ENCODE measurements around the gene BARX2.
"Not testable (repeated sequence)": the region's sequence is repeated elsewhere in the genome, so short reads cannot be mapped to it uniquely, and the experiment has no call there.

BARX2 gene, protein sequence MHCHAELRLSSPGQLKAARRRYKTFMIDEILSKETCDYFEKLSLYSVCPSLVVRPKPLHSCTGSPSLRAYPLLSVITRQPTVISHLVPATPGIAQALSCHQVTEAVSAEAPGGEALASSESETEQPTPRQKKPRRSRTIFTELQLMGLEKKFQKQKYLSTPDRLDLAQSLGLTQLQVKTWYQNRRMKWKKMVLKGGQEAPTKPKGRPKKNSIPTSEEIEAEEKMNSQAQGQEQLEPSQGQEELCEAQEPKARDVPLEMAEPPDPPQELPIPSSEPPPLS

DNA sequence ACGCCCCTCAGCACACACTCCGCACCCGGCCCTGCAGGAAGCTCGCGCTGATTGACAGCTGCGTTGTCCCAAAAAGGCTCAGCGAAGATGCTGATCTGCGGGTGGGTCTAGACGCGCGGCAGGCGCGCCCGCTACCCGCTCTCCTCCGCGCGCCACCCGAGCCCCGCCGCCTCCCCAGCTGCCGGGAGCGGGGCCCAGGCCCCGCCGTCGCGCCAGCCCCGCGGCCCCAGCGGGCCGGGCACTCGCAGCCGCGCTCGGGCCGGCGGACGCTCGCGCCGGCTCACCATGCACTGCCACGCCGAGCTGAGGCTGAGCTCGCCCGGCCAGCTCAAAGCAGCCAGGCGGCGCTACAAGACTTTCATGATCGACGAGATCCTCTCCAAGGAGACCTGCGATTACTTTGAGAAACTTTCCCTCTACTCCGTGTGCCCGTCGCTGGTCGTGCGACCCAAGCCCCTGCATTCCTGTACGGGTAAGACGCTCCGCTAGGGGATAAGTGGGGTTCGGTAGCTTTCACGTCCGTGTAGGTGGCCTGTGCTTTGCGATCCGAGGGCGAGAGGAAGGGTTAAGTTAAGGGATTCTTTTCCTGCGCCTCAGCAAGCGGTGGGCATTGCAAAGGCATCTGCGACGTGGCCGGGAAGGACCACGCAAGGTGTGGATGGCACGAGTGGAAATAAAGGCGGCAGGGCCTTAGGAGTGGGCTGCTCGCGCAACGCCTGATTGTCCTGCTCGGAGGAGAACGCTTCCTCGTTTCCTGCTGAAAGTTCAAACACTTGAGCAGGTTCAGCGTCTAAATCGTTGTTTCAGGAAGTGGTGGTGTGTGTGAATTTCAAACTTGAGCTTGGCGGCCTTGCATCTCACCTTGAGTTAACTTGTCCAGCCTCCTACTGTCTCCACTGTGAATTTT lies at the start of gene BARX2:
Gene BARX2, plus strand, starts transcription at position 98 of the 907 bp plus-strand sequence. Its CDS starts 188 bp downstream, at position 286.
- no peak for DNase-seq

DNA sequence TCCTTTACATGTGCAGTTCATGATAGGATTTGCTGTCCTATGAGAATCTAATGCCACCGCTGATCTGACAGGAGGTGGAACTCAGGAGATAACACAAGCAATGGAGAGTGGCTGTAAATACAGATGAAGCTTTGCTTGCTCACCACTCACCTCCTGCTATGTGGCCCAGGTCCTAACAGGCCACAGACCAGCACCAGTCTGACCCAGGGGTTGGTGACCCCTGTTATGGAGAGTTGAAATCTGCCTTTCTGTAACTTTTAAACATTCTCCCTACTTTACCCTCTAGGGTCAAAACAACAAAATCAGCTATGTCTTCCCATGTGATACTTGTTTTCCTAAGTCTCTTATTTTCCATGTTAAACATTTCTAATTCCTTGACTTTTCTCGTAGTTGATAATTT lies 48.7 kb upstream of the BARX2 start:
- no peak for DNase-seq

DNA sequence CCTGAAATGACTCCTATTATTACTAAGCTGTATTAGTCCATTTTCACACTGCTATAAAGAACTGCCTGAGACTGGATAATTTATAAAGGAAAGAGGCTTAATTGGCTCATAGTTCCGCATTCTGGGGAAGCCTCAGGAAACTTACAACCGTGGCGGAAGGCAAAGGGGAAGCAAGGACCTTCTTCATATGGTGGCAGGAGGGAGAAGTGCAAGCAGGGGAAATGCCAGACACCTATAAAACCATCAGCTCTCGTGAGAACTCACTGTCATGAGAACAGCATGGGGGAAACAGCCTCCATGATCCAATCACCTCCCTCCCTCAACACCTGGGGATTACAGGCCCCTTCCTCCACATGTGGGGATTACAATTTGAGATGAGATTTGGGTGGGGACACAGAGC lies 47.9 kb upstream of the BARX2 start:
- DNase-seq: not testable (repeated sequence)

DNA sequence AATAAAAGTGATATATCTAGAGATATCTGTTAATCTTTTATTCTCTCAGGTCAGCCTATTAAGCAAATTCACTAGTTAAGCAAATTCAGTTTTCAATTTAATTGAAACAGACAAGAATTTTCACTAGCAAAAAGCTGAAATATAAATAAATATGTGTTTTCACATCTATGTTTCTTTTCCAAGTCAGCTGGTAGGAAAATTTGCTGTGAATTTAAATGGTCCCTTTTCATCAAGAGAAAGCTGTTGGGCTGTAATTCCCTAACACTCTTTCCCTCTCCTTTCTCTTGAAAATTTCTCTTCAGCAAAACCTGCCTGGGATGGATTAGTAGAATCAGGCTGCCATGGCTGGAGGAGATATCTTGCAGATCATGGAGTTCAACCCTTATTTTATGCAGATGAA lies 46.9 kb upstream of the BARX2 start:
- no peak for DNase-seq

DNA sequence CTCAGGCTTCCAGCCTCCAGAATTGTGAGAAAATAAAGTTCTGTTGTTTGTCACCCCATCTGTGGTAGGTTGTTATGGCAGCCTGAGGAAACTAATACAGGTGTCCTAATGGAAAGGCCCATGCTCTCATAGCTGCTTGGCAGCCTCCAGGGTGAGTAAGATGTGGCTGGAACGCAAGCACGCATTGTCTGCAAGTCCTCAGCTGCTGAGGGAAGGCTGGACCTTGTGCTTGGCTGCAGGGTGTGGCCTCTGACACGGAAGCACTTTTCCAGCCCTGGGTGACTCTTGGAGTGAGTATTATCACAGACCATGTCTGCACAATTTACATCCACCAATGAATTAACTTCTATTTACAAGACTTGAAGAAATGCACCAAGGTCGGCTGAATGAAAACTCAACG lies 44.4 kb upstream of the BARX2 start:
- DNase-seq: no peak

DNA sequence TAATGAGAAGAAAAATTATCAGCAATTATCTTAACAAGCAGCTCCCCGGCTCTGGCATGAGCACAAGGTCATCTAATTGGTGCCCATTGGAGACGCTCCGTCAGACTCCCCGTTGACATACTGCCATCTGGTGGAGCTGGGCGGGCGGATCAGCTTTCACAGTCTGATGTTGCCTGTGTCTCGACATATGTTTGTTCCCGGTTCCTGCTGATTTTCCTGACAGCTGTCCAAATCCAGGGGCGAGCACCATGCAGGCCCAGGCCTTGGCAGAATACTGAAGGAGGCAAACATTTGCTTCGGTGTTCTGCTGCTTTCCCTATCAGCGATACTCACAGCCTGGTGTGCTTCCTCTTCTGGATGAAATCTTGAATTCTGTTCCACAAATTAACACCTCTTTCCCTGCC lies 43.8 kb upstream of the BARX2 start:
- DNase-seq: peak; percentile 30 to 64

DNA sequence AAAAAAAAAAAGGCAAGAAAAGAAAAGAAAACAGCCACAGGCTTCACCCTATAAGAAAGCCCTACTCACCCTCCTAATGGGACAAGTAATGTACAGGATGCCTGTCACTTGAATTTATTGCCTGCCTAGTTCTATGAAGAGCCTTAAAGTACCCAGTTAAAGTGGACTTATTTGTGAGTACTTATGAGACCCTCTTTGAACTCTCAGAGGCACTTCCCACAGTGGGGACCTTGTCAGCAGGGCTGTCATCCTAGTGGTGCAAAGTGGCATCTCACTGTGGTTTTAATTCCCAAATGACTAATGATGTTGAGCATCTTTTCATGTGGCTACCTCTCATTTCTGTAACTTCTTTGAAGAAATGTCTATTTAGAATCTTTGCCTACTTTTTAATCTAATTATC lies 41.8 kb upstream of the BARX2 start:
- DNase-seq: peak in 1 of 2 experiments; percentile 21

DNA sequence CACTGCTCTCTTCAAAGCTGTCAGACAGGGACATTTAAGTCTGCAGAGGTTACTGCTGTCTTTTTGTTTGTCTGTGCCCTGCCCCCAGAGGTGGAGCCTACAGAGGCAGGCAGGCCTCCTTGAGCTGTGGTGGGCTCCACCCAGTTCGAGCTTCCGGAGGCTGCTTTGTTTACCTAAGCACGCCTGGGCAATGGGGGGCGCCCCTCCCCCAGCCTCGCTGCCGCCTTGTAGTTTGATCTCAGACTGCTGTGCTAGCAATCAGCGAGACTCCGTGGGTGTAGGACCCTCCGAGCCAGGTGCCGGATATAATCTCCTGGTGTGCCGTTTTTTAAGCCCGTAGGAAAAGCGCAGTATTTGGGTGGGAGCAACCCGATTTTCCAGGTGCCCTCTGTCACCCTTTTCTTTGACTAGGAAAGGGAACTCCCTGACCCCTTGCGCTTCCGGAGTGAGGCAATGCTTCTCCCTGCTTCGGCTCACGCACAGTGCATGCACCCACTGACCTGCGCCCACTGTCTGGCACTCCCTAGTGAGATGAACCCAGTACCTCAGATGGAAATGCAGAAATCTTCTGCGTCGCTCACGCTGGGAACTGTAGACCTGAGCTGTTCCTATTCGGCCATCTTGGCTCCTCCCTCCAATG lies 31.2 kb upstream of the BARX2 start:
- not testable (repeated sequence) for DNase-seq

DNA sequence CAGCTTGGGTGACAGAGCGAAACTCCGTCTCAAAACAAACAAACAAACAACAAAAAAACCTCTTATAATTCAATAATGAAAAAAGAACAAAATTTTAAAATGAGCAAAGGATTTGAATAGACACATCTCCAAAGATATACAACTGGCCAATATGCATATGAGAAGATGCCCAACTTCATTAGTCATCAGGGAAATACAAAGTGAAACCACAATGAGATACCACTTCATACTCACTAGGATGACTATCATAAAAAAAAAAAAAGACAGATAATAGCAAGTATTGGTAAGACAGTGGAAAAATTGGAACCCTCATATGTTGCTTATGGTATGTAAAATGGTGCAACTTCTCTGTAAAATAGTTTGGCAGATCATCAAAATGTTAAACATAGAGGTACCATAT lies 28.7 kb upstream of the BARX2 start:
- no peak for DNase-seq

DNA sequence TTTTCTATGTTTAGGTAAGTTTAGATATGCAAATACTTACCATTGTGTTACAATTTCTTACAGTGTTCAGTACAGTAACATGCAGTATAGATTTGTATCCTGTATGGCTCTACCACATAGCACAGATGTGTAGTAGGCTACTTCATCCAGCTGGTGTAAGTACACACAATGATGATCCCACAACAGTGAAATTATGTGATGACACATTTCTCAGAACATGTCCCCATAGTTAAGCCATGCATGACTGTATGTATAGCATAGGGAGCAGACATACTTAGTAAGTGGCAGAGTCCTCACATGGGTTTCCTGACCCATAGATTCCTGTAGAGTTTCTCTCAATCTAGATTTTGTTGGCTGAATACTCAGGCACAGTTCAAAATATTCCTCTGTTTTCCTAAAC lies 26.8 kb upstream of the BARX2 start:
- DNase-seq: no peak

DNA sequence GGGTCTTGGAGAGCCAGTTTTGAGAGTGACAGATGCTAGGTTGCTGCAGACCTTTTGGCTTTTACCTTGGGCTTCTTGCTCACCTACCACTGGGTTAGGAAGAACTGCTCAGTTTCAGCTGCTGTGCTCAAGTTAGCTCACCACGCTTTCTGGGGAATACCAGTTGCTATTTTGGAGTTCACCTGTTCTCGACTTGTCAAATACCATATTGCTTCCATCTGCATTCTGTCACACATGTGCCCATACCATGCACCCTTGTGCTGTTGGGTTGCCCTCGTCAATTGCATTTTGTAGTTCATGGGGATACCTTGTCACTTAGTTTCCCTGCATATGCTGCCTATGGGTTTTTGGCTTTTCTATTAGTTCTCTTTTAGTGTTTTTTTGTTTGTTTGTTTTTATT lies 23.0 kb upstream of the BARX2 start:
- no peak for DNase-seq

DNA sequence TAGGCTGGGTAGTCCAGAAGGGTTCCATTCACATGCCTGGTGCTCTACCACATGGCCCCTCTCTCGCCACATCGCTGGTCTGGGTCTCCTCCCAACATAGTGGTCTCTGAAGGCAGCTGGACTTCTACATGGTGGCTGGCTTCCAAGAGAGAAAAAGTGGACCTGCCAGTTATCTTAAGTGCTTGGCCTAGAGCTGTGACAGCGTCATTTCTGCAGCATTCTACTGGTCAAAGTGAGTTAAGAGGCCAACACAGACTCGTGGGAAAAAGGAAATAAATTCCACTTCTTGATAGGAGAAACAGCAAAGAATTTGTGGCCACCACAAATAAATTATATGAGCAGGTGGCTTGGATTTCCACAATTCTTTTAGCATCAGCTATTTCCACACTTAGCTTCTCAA lies 21.0 kb upstream of the BARX2 start:
- DNase-seq: no peak

DNA sequence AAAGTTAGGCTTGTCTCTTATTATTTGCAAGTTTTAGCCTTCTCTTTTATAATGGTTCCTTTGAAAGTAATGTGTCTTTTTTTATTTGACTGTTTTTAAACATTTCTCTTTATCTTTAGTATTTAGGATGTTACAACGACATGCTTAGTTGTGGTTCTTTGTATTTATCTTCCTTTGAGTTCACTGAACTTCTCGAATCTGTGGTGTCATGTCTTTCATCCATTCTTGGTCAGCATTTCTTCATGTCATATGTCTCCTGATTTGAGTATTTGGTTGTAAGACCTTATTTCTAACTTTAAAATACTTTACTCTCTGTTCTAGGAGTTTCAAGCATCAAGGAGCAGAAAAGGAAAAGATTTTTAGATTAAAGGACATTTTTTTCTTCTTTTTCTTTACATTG lies 15.9 kb upstream of the BARX2 start:
- DNase-seq: no peak

DNA sequence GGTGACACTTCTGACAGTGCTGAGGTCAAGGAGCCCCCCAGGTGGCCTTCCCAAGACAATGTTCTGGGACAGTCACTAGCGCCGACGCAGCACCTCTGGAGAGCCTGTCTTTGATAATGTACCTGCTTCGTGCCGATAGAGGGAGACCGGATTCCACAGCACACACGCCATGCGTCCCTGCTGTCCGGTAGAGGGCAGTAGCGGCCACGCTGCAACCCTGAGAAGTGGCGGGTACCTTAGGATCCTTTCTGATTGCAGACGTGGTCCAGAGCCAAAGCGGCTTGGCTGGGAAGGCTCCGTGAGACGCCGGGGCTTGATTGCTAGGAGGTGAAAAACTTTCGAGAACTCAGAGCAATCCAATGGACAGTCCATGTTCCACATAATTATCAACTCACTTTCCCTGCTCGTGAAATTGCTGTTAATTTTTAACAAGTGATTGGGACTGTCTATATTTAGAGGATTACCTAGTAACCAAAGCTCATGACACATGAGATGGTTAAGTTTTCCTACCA lies 11.4 kb upstream of the BARX2 start:
- peak; percentile 42 to 76 for DNase-seq

DNA sequence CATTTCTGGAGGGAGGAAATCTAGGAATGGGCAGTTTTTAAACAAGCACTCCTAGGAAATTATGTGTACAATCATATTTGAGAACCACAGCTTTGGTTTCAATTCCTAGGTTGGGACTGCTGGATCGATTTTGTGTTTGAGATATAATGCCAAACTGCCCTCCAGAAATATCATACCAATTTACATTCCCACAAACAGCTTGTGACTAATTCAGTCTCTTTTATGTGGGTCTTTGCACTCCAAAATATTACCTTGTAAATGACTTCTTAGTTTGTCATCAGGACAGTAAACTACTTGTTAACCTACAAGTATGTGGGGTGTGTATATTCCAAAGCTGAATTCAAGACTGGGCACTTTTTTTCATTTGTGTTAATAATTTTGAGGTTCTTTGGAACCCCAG lies 9.8 kb upstream of the BARX2 start:
- DNase-seq: no peak

DNA sequence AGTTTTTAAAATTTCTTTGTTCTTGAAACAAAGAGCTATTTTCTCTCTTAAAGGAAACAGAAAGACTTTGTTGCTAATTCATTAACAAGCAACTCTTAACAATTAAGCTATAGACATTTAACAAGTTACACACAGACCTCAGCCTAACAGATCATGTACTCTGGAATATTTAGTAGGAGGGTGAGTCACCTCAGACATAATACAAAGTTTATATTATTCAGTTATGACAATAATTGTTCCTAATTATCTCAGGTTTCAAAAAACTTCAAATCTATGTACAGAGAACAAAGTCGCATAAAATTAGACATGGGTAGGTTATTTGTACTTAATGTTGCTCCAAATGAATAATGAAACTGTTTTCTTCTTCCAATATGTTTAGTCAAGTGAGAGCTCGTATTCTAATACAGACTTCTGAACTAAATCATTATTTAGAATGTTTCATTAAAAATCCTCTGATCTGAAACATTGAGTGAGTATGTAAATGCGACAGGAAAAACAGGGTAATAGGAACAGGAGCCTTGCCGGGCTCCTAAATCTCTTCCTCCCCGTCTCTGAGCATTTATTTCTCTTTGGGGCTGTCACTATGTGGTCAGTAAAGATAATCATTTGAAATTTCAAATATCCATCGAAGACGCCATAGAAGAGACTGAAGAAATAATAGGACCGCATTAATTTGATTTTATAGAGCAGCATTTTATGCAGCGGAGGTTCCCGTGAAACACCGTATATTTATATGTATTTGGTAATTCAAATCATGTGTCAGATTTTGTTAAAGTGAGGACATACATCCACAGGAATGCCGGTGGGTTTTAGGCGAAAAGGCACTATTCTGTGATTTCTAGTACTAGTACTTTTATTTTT lies 8.7 kb upstream of the BARX2 start:
- no peak for DNase-seq

DNA sequence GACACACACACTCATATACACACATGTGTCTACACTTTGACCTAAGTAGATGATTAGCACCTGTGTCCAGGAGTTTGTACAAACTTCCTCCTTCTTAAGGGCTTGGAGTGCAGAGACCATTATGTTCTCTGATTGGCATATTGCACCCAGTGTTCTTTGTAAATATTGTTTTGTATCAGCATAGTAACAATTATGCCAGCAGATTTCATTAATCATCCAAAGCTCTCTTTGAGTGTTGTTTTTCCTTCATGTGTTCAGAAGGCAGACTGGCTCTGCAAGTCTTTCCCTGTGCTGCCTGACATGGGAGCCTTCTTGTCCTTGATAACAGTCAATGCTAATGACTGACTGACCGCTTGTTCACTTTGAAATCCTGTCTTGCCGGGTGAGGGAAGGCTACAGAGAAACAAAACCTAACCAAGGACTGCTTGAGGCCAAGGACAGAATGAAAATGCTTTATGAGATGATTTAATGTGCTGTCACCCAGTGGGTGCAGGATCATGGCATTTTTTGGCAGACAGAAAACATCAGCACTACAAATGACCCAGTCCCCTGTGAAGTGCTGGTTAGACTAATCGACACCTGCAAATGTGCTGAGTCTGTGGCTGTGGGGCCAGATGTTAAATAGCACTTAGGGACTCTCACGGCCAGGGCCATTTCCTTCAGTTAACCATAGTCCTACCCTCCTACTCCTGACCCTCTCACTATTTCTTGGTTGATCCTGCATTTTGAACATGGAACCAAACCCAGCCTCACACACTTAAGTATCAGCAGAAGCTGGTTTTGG lies 6.6 kb upstream of the BARX2 start:
- no peak for DNase-seq

DNA sequence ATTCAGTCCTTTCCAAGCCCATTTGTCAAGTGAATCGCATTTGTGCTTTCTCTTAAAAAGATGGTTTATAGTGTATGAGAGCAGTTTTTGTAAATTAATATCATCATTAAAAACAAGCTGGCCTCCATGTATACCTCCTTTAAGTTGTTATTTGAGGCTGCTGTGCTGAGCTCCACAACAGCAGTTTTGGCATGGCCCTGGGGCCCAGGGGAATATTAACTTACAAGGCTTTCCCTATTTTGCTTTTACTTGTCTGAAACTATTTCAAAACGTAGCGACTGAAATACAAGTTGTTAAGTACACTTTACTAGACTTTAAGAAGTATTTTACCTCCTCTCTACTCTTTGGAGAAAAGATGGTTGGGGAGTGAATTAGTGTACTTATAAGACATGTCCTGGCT lies 4.9 kb upstream of the BARX2 start:
- DNase-seq: no peak

DNA sequence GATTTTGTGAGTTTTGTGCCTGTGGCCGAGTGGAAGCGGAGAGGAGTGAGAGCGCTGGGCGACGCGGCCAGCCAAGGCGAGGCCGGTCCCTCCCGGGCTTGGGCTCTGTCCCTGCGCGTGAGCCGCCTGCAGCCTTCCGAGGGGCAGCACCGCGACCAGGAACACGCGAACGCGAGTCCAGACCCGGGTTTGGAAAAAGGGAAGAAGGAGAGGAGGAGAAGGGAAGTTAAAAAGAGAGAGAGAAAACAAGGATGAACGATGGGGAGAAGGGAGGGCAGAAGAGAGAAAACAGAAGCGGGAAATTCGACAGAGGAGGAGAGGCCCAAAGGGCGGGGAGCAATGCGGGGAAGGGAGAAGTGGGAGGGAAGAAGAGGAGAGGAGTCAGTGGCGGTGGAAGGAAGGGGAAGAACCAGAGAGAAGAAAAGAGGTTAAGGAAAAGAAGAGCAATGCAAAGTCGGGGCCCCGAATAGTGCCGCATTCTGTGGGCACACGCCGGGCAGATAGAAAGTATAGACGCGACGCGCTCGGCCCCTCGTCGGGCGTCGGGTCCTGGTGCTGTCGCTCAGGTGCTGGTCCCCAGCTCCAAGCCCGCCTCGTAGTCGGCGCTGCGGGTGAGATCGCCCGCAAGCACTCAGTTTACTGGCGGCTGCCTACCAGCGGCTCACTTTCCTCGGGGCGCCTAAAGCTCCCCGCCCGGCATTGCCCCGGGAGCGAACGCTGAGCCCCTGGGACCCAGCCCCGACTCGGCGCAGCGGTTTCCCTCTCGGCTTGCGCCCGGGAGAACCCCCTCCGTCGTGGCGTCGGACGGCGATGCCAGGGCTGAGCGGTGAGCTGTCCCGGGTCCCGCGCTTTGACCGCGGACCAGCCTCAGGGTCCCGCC lies 2.8 kb upstream of the BARX2 start:
- no peak for DNase-seq

DNA sequence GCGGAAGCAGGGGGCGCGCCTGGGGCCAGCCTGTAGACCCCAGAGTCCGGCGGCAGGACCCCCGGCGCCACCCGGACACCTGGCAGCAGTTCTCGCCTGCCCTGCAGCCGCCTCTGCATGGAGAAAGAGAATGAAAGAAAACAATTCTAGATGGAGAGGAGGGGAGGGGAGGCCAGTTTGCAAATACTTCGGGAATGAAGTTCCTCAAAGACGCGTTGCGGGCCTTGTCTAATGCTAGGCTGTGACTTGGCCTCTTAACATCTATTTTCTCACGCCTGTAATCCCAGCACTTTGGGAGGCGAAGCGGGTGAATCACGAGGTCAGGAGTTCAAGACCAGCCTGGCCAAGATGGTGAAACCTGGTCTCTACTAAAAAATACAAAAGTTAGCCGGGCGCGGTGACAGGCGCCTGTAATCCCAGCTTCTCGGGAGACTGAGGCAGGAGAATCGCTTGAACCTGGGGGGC lies 2.1 kb upstream of the BARX2 start:
- DNase-seq: no peak
